Measurements from ENCODE around the gene UBE2V1.
"Not testable (repeated sequence)": the region's sequence is repeated elsewhere in the genome, so short reads cannot be mapped to it uniquely, and the experiment has no call there.

The UBE2V1 gene

DNA sequence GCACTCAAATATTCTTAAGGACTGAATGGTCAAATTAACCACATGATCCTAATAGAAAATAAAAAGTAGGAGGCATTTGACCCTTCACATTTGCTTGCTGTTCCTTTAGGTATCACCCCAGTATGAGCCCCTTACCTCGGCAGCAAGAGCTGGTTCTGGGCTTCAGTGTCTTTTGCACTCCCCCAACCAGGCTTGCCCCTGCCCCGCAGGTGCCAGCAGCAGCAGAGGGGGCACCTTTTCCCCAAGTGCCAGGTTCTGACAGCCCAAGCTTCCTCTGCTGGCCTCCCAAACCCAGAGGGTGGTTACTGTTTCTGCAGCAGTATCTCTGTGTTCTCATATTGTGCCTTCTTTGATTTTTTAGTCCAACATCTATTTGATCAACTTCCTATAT lies 23.2 kb downstream of the UBE2V1 start:
- DNase-seq (no peak), ATAC-seq (replicated peaks) (no peak)
- Mint-ChIP-seq H3K4me3 (no peak overlapping the region), H3K4me1 (ENCODE audit: low read depth in 2 of 2) (peaks cover 22 to 48% of the 10 kb centered on the region in 2 donors), H3K9me3 (no peaks in the 10 kb centered on the region), H3K36me3 (ENCODE audit: insufficient read depth) (peaks cover 50% of the 10 kb centered on the region), H3K27ac (peak overlapping the region; percentile 7 to 52), H3K27me3 (no peaks in the 10 kb centered on the region)

DNA sequence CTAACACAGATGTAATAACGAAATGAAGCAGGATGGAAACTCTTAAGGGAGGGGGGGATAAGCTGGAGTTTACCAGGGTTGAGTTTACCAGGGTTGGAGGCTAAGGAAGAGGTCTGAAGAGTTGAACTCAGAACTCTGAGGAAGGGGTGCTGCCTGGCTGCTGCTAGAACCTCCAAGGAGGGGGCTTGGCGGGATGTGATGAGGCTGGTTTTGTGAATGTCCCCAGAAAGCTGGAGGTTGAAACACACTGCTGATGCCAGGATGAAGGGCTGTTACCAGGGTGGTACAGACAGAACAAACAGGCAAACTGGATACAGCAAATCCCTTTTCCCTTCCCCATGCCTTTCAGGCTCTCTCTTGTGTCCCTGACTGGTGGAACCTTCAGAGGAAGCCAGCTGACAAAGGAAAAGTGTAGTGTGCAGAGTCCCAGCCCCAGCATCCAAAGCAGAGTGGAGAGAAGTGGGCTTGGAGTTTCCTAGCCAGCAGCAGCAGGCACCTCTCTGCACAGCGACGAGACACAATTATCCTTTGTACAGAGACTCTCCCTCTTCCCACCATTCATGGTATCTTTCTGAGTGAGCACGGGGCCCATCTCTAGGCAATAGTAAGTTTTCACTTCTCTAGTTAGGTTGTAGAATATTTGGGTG lies 23.7 kb downstream of the UBE2V1 start:
- Mint-ChIP-seq H3K27ac (peak overlapping the region; percentile 7 to 52), H3K27me3 (no peaks in the 10 kb centered on the region), H3K4me3 (no peak overlapping the region), H3K36me3 (ENCODE audit: insufficient read depth) (peaks cover 44% of the 10 kb centered on the region), H3K9me3 (no peaks in the 10 kb centered on the region), H3K4me1 (ENCODE audit: low read depth in 2 of 2) (peaks cover 23 to 48% of the 10 kb centered on the region in 2 donors)
- ATAC-seq (replicated peaks): no peak
- no peak for DNase-seq

DNA sequence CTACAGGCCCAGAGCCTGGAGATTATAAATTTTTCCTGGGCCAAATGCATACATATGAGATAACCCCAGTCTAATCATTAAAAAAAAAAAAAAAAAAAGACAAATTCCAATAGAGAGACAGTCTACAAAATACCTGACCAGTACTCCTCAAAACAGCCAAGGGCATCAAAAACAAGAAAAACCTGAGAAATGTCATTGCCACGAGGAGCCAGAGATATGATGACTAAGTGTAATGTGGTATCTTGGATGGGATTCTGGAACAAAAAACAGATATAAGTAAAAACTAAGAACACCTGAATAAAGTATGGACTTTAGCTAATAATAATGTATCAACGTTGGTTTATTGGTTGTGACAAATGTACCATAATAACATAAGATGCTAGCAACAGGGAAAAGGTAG lies 24.9 kb downstream of the UBE2V1 start:
- no peaks in the 10 kb centered on the region for H3K27me3 Mint-ChIP-seq
- H3K4me3 Mint-ChIP-seq: no peak overlapping the region
- ATAC-seq (replicated peaks) (no peak), DNase-seq (no peak)
- peak overlapping the region in 1 of 2 donors; percentile 52 for H3K27ac Mint-ChIP-seq
- no peaks in the 10 kb centered on the region for H3K9me3 Mint-ChIP-seq
- peaks cover 36% of the 10 kb centered on the region for H3K36me3 Mint-ChIP-seq (ENCODE audit: insufficient read depth)
- H3K4me1 Mint-ChIP-seq (ENCODE audit: low read depth in 2 of 2): peaks cover 22 to 47% of the 10 kb centered on the region in 2 donors

DNA sequence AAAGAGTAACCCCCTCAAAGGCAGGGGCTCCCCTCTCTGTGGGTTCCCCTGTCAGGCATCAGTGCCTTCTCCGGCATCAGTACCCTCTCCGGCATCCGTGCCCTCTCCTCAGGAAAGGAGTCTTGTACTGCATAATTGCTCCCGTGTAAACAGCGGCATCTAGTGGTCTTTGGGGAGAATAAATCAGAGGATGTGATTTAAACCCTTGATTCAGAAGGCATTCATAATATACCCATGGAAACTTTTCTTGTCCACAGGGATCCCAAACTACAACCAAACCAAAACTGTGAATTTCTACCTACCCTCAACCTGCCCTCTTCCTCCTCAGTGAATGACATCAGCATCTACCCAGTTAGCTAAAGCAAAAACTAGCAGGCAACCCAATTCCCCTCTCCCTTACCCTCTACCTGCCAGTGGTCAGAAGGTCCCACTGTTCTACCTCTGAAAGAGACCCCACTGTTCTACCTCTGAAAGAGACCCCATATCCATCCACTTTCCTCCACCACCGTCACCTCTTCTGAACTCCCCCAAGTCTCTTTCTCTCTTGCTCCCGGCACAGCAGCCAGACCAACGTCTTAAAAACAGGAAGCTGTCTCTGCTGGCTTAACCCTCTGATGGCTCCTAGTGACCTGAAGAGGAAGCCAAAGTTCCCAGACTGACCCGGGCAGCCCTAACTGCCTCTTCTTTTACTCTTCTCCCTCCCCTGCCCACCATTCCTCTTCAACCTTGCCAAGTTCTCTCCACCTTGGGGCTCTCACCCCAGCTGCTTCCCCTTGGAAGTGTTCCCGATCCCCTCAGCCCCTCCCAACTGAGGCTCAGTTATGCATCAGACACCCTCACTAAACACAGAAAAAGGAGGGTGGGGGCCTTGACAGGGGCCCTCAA lies 27.2 kb downstream of the UBE2V1 start:
- Mint-ChIP-seq H3K27ac (peak overlapping the region; percentile 86 to 90), H3K36me3 (ENCODE audit: insufficient read depth) (peaks cover 33% of the 10 kb centered on the region), H3K27me3 (no peaks in the 10 kb centered on the region), H3K4me1 (ENCODE audit: low read depth in 2 of 2) (peaks cover 20 to 37% of the 10 kb centered on the region in 2 donors), H3K9me3 (no peaks in the 10 kb centered on the region), H3K4me3 (peak overlapping the region; percentile 75 to 77)
- ATAC-seq (replicated peaks) (peak; percentile 83), DNase-seq (peak; percentile 23 to 38 (median 27))

DNA sequence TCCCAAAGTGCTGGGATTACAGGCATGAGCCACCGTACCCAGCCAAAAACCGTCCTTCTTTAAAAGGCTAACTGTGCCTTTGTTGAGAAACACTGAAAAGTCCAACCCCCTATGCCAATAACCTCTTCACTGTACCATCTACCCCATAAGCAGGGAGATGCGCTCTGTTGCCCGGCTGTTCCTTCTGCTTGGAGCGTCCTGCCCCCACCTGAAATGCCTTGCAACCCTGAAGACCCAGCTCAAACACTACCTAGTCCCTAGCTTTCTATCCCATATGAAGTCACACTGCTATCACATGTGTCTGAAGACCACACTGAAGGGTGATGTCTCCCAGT lies 27.8 kb downstream of the UBE2V1 start:
- peaks cover 33% of the 10 kb centered on the region for H3K36me3 Mint-ChIP-seq (ENCODE audit: insufficient read depth)
- H3K4me3 Mint-ChIP-seq: peak overlapping the region; percentile 75 to 77

DNA sequence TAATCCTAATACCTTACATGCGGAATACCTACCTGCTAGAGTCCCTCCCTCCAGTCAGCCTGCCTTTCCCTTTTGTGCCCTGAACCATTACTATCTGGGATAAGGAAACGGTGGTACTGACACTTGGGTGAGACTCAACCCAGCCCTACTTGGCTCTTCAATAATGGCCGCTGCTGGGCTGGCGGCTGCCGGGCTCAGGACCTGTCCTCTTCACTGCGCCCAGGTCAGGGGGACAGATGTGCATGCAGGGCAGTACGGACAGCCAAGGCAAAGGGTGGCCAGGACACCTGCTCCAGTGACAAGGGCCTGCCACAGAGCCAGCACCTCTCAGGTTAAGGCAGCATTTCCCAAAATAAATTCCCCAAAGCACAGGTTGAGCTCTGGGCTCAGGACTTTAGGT lies 29.9 kb downstream of the UBE2V1 start:
- Mint-ChIP-seq H3K27ac (no peak overlapping the region), H3K4me1 (ENCODE audit: low read depth in 2 of 2) (peaks cover 17 to 20% of the 10 kb centered on the region in 2 donors), H3K27me3 (no peaks in the 10 kb centered on the region), H3K4me3 (no peak overlapping the region), H3K36me3 (ENCODE audit: insufficient read depth) (peaks cover 24% of the 10 kb centered on the region), H3K9me3 (no peaks in the 10 kb centered on the region)
- DNase-seq (no peak), ATAC-seq (replicated peaks) (no peak)

More for the DNA sequence above, 27.8 kb downstream of the UBE2V1 start:
- DNase-seq (no peak), ATAC-seq (replicated peaks) (no peak)
- Mint-ChIP-seq H3K4me1 (ENCODE audit: low read depth in 2 of 2) (peaks cover 18 to 32% of the 10 kb centered on the region in 2 donors), H3K27me3 (no peaks in the 10 kb centered on the region), H3K27ac (peak overlapping the region; percentile 86 to 90), H3K9me3 (no peaks in the 10 kb centered on the region)

DNA sequence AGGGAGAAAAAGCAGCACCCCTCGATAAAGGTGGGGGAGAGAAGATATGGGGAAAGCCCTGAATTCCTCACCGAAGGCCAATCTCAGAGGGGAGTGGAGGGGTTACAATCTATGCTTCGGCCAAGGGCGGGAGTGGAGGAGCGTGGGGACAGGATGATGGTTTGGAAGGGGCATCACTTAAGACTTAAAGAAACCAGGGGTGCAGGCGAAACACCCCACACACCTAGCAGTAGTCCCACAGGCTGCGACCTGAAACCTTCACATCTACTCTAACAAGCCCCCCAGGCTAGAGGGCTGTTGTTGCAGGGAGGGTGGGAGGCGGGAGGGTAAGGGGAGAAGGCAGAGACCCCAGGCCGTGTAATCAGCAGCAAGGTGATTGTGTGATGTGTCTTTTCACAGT lies 30.9 kb downstream of the UBE2V1 start:
- H3K4me1 Mint-ChIP-seq (ENCODE audit: low read depth in 2 of 2): peaks cover 17 to 20% of the 10 kb centered on the region in 2 donors
- DNase-seq; ATAC-seq (replicated peaks); H3K4me3 Mint-ChIP-seq; H3K27me3 Mint-ChIP-seq; H3K9me3 Mint-ChIP-seq: not testable (repeated sequence)
- peak overlapping the region in 1 of 2 donors; percentile 19 for H3K27ac Mint-ChIP-seq
- peaks cover 16% of the 10 kb centered on the region for H3K36me3 Mint-ChIP-seq (ENCODE audit: insufficient read depth)

DNA sequence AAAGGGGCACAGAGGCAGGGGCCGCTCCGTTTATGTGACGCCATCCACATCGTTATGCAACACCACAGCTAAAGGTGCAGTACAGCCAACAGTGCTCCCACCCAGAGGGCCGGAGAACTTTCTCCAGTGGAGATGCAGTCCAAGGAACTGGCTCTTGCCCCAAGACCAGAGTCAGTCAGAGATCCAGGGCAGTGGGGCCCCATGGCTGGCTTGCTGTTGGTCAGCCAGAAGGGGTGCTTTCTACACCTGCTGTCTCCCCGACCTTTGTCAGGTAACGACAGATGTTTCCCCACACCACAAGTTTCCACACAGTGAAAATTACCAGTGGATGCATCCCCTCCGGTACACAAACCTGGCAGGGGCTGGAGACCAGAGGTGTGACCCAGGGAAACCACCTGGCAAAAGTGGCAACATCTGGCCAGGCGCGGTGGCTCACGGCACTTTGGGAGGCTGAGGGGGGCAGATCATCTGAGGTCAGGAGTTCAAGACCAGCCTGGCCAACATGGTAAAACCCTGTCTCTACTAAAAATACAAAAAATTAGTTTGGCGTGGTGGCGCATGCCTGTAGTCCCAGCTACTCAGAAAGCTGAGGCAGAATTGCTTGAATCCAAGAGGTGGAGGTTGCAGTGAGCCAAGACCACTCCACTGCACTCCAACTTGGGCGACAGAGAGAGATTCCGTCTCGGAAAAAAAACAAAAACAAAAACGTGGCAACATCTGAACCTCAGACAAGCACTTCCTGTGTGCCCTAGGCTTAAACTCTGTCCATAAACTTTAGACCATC lies 34.9 kb downstream of the UBE2V1 start:
- H3K4me3 Mint-ChIP-seq: no peak overlapping the region
- DNase-seq (no peak), ATAC-seq (replicated peaks) (no peak)
- peak overlapping the region in 1 of 2 donors; percentile 49 for H3K27ac Mint-ChIP-seq
- no peaks in the 10 kb centered on the region for H3K27me3 Mint-ChIP-seq
- peaks cover 0 to 5% of the 10 kb centered on the region in 2 donors for H3K4me1 Mint-ChIP-seq (ENCODE audit: low read depth in 2 of 2)
- H3K9me3 Mint-ChIP-seq: no peaks in the 10 kb centered on the region
- H3K36me3 Mint-ChIP-seq (ENCODE audit: insufficient read depth): peaks cover 6% of the 10 kb centered on the region

DNA sequence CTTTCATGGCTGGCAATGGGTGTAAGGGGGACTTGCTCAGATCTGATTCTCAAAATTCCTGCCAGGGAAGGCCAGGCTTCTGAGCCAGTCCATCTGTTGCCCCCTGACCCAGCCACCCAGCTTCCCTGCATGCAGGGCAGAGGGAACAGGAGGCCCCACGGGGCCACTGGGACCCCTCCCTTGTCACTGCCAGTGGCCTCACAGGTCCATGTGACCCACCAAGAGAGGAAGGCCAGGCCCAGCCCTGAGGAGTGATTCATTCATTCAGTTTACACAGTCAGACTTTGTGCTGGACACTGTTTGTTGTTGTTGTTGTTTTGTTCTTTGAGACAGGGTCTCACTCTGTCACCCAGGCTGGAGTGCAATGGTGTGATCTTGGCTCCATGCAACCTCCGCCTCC lies 39.5 kb downstream of the UBE2V1 start:
- Mint-ChIP-seq H3K27ac (no peak overlapping the region), H3K4me1 (ENCODE audit: low read depth in 2 of 2) (peaks cover 6 to 7% of the 10 kb centered on the region in 2 donors), H3K9me3 (no peaks in the 10 kb centered on the region), H3K4me3 (no peak overlapping the region), H3K36me3 (ENCODE audit: insufficient read depth) (no peaks in the 10 kb centered on the region), H3K27me3 (peaks cover 0 to 12% of the 10 kb centered on the region in 2 donors)
- ATAC-seq (replicated peaks) (no peak), DNase-seq (no peak)

DNA sequence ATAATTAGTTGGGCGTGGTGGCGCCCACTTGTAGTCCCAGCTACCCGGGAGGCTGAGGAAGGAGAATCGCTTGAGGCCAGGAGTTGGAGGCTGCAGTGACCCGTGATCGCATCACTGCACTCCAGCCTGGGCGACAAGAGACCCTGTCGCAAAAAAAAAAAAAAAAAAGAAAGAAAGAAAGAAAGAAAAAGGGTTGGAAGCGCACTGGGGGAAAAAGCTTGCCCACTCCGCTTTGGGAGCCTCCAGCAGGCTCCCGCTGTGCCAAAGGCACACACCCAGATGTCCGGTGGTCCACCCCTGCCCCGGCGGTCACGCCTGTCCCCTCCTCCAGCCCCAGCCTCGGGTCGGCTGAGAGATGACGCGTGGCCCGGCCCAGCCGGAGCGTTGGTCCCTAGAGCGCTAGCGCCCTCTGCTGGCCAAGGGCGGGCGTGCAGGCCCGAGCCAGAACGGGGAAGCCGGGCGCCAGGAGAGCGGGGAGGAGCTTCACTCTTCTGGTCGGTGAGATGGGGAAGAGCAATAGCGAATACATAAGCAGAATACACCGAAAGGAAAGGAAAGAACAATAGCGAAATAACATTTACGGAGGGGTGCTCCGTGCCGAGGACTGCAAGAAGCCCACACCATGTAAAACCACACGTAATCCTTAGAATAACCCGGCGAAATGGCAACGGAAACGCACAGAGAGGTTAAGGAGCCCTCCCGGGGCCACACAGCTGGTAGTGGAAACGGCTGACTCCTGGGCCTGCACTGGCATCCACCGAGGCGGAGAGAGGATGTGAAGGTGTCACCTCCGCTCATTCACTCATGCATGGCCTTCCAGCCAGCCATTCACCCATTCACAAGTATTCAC lies 41.7 kb downstream of the UBE2V1 start:
- ATAC-seq (replicated peaks) (peak; percentile 100), DNase-seq (peak; percentile 92 to 95 (median 93))
- Mint-ChIP-seq H3K4me3 (peak overlapping the region; percentile 77 to 79), H3K27me3 (peaks cover 0 to 20% of the 10 kb centered on the region in 2 donors), H3K36me3 (ENCODE audit: insufficient read depth) (no peaks in the 10 kb centered on the region), H3K27ac (peak overlapping the region in 1 of 2 donors; percentile 20), H3K4me1 (ENCODE audit: low read depth in 2 of 2) (peaks cover 2 to 6% of the 10 kb centered on the region in 2 donors), H3K9me3 (no peaks in the 10 kb centered on the region)

DNA sequence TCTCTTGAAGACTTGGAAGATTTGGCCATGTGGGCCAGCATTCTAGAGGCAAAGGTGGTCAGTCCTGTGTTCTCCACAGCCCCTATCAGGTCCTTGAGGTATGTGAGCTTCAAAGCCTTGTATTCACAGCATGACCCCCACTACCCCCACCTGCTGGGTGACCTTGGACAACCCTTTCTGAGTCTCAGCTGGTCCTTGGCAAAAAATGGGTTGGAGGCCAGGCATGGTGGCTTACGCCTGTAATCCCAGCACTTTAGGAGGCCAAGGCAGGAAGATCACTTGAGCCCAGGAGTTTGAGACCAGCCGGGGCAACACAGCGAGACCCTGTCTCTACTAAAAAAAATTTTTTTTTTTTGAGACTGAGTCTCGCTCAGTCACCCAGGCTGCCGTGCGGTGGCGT lies 42.6 kb downstream of the UBE2V1 start:
- Mint-ChIP-seq H3K27me3 (peaks cover 0 to 20% of the 10 kb centered on the region in 2 donors), H3K4me1 (ENCODE audit: low read depth in 2 of 2) (peaks cover 2 to 6% of the 10 kb centered on the region in 2 donors), H3K4me3 (peak overlapping the region in 1 of 2 donors; percentile 10), H3K36me3 (ENCODE audit: insufficient read depth) (no peaks in the 10 kb centered on the region), H3K9me3 (no peaks in the 10 kb centered on the region), H3K27ac (no peak overlapping the region)
- DNase-seq (no peak), ATAC-seq (replicated peaks) (no peak)

DNA sequence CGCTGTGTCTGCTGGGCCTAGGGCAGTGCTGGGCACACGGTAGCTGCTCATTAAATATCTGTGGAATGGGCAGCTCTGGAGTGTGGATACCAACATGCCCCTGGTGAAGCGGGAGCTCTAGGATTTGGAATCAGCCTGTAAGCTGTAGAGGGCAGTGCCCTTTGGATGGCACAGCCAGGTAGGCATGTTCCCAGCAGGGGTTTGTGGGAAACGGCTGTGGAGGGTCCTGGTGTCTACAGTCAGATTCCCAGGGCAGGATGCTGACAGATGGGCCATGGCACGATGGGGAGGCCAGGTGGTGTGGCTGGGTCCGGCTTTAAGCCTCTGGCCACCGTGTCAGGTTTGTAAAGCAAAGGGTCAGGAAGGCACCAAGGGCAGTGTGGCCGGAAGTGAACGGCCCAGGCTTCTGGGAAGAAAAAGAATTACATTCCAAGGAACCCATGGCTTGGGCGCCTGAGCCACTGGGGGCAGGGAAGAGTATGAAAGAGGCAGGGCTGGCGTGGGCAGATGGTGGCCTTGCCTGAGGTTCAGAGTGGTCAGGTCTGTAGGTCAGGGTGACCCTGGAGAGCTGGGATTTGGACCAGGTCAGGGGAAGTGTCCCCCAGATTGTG lies 44.8 kb downstream of the UBE2V1 start:
- Mint-ChIP-seq H3K4me3 (no peak overlapping the region), H3K36me3 (ENCODE audit: insufficient read depth) (no peaks in the 10 kb centered on the region), H3K27ac (peak overlapping the region in 1 of 2 donors; percentile 5), H3K9me3 (no peaks in the 10 kb centered on the region), H3K27me3 (peaks cover 0 to 20% of the 10 kb centered on the region in 2 donors), H3K4me1 (ENCODE audit: low read depth in 2 of 2) (peaks cover 2 to 6% of the 10 kb centered on the region in 2 donors)
- ATAC-seq (replicated peaks) (no peak), DNase-seq (no peak)
